HepG2 (cell line): ENCODE results near the gene LYZ. TPM values are rescaled to one million over a fixed set of nuclear protein-coding genes. Genes with fewer than 3 reads are reported as not detected.

Experiments used
- ARNTL ChIP-seq: sonication (generic); formaldehyde crosslinking; IDR thresholded peaks from 2 replicates; pipeline ENCODE4 v1.4.0; 2020; ENCODE audit warnings: mild to moderate bottlenecking, missing genetic modification reagents
- ETV6 ChIP-seq: sonication (generic); formaldehyde crosslinking; conservative IDR thresholded peaks from 2 replicates; pipeline ENCODE4 v1.4.0; 2020; ENCODE audit warnings: missing genetic modification reagents
- GABPA ChIP-seq, 2 experiments: IDR thresholded peaks; 2 replicates each; pipeline ENCODE4 v1.6.1; 2011 to 2016; ENCODE audit warnings: low read depth in 2 of 2, low read length in 1 of 2, missing biosample characterization in 1 of 2, missing genetic modification characterization in 1 of 2
- GATAD1 ChIP-seq: IDR thresholded peaks from 2 replicates; pipeline ENCODE4 v1.6.1; 2016; ENCODE audit warnings: missing genetic modification reagents, missing compliant biosample characterization
- HOXA5 ChIP-seq: sonication (generic); formaldehyde crosslinking; IDR thresholded peaks from 2 replicates; pipeline ENCODE4 v1.4.0; 2020; ENCODE audit warnings: missing genetic modification reagents
- IKZF4 ChIP-seq: sonication (generic); formaldehyde crosslinking; IDR thresholded peaks from 2 replicates; pipeline ENCODE4 v1.5.1; 2020; ENCODE audit warnings: borderline replicate concordance, mild to moderate bottlenecking, low read depth, missing genetic modification reagents; ENCODE audit errors: not compliant biosample characterization
- MEIS2 ChIP-seq: sonication (generic); formaldehyde crosslinking; IDR thresholded peaks from 2 replicates; pipeline ENCODE4 v1.9.0; 2021; ENCODE audit warnings: mild to moderate bottlenecking, missing genetic modification reagents
- MIXL1 ChIP-seq: IDR thresholded peaks from 2 replicates; pipeline ENCODE4 v1.6.1; 2016
- MTA3 ChIP-seq: sonication (generic); formaldehyde crosslinking; IDR thresholded peaks from 2 replicates; pipeline ENCODE4 v1.4.0; 2020; ENCODE audit warnings: missing genetic modification reagents
- POLR2AphosphoS5 ChIP-seq: IDR thresholded peaks from 2 replicates; pipeline ENCODE4 v1.6.1; 2012; ENCODE audit warnings: low read depth, low read length
- RARA ChIP-seq: IDR thresholded peaks from 2 replicates; pipeline ENCODE4 v1.6.1; 2016; ENCODE audit warnings: missing genetic modification reagents, missing compliant biosample characterization
- RXRA ChIP-seq: sonication (generic); formaldehyde crosslinking; IDR thresholded peaks from 2 replicates; pipeline ENCODE4 v1.5.1; 2020; ENCODE audit warnings: missing genetic modification reagents
- SIX4 ChIP-seq: sonication (generic); formaldehyde crosslinking; IDR thresholded peaks from 2 replicates; pipeline ENCODE4 v1.4.0; 2020; ENCODE audit warnings: missing genetic modification reagents
- TARDBP ChIP-seq: sonication (generic); formaldehyde crosslinking; IDR thresholded peaks from 2 replicates; pipeline ENCODE4 v1.8.0; 2022; ENCODE audit warnings: mild to moderate bottlenecking, missing genetic modification reagents
- ZBTB20 ChIP-seq: sonication (generic); formaldehyde crosslinking; IDR thresholded peaks from 2 replicates; pipeline ENCODE4 v1.8.1; 2023; ENCODE audit warnings: missing genetic modification reagents, low read depth, mild to moderate bottlenecking, borderline replicate concordance
- ZNF329 ChIP-seq: sonication (generic); formaldehyde crosslinking; IDR thresholded peaks from 2 replicates; pipeline ENCODE4 v1.9.0; 2021; ENCODE audit warnings: low read depth, mild to moderate bottlenecking, missing genetic modification reagents
- ZNF747 ChIP-seq: sonication (generic); formaldehyde crosslinking; IDR thresholded peaks from 2 replicates; pipeline ENCODE4 v1.8.1; 2023; ENCODE audit warnings: missing genetic modification reagents, mild to moderate bottlenecking, borderline replicate concordance
- polyA plus RNA-seq, 8 experiments: library from polyadenylated mRNA; depleted of rRNA in 3 of 8; stranded (reverse) in 7 of 8; unstranded in 1 of 8; fragments of >200 nt; fragmentation: Illumina TruSeq in 4 of 8; extraction: Trizol in 4 of 8; gene quantifications; 2 replicates each; pipeline versions ENCODE4 v1.2.1 to v1.2.3, GENCODE V29; 2011 to 2016; ENCODE audit warnings: low read depth in 4 of 8, missing spikeins in 1 of 8, mixed read lengths in 1 of 8; ENCODE audit not compliant: insufficient read depth in 1 of 8
- total RNA-seq, 5 experiments: library from RNA; depleted of rRNA; stranded (reverse); fragments of >200 nt; fragmentation: Illumina TruSeq; extraction: Trizol; gene quantifications; 2 replicates each; pipeline ENCODE4 v1.2.3, GENCODE V29; 2016; ENCODE audit warnings: low read depth in 1 of 5
- TF ChIP-seq, protein P1 (sequence below): sonication (generic); formaldehyde crosslinking; IDR thresholded peaks from 2 replicates; pipeline ENCODE4 v1.8.0; 2022; ENCODE audit warnings: missing genetic modification reagents, mild to moderate bottlenecking, borderline replicate concordance
- TF ChIP-seq, protein P2 (sequence below): IDR thresholded peaks from 2 replicates; pipeline ENCODE4 v1.6.1; 2012; ENCODE audit warnings: inconsistent platforms
- TF ChIP-seq, protein P3 (sequence below): sonication (generic); formaldehyde crosslinking; IDR thresholded peaks from 2 replicates; pipeline ENCODE4 v1.5.0; 2020; ENCODE audit warnings: missing genetic modification reagents
- TF ChIP-seq, protein P4 (sequence below): sonication (generic); formaldehyde crosslinking; IDR thresholded peaks from 2 replicates; pipeline ENCODE4 v1.4.0; 2020; ENCODE audit warnings: missing genetic modification reagents
- TF ChIP-seq, protein P5 (sequence below): sonication (generic); formaldehyde crosslinking; IDR thresholded peaks from 2 replicates; pipeline ENCODE4 v1.4.0; 2020; ENCODE audit warnings: low read depth, mild to moderate bottlenecking, missing genetic modification reagents

Gene LYZ
- total and polyA plus RNA-seq, 2 of the 13 experiments (the other 11 are each of a cell fraction or from before 2014, with no cell fraction given), result 1,788 to 2,054 TPM

DNA sequence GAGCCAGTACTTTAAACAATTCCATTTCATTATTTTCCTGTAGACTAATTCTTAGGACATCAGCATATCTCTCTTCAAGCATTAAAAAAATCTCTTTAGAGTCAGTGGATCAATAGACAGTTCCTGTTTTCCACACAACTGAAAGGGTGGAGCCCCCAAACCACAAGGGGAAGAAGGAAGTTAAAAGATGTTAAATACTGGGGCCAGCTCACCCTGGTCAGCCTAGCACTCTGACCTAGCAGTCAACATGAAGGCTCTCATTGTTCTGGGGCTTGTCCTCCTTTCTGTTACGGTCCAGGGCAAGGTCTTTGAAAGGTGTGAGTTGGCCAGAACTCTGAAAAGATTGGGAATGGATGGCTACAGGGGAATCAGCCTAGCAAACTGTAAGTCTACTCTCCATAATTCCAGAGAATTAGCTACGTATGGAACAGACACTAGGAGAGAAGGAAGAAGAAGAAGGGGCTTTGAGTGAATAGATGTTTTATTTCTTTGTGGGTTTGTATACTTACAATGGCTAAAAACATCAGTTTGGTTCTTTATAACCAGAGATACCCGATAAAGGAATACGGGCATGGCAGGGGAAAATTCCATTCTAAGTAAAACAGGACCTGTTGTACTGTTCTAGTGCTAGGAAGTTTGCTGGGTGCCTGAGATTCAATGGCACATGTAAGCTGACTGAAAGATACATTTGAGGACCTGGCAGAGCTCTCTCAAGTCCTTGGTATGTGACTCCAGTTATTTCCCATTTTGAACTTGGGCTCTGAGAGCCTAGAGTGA is at the start of gene LYZ (continued):
- TF ChIP-seq IKZF4 (CRISPR knock-in tag) (peak; percentile 39), HOXA5 (CRISPR knock-in tag) (peak; percentile 62; the same call in 1 of the 2 replicates), MTA3 (no peak), POLR2AphosphoS5 (peak; percentile 99), ZBTB20 (CRISPR knock-in tag) (peak; percentile 62; the same call in 1 of the 2 replicates), TARDBP (CRISPR knock-in tag) (peak; percentile 62; the same call in 1 of the 2 replicates), ZNF329 (CRISPR knock-in tag) (peak; percentile 41; the same call in 1 of the 2 replicates), ARNTL (CRISPR knock-in tag) (peak; percentile 70; the same call in 1 of the 2 replicates), MIXL1 (CRISPR knock-in tag) (peak; percentile 91), ETV6 (CRISPR knock-in tag) (peak; percentile 71; the same call in 1 of the 2 replicates), RARA (CRISPR knock-in tag) (peak; percentile 87), GABPA (IDR thresholded peaks at IDR 0.05; ENCODE audit: low read depth, low read length) (no peak), GABPA (CRISPR knock-in tag; IDR thresholded peaks at IDR 0.05; ENCODE audit: low read depth) (peak; percentile 67; the same call in 1 of the 2 replicates), MEIS2 (CRISPR knock-in tag) (peak; percentile 78; the same call in 1 of the 2 replicates), ZNF747 (CRISPR knock-in tag) (peak; percentile 66; the same call in 1 of the 2 replicates), SIX4 (CRISPR knock-in tag) (peak; percentile 79), GATAD1 (CRISPR knock-in tag) (peak; percentile 68), RXRA (CRISPR knock-in tag) (peak; percentile 65; the same call in 1 of the 2 replicates)
- TF ChIP-seq, protein P1, sequence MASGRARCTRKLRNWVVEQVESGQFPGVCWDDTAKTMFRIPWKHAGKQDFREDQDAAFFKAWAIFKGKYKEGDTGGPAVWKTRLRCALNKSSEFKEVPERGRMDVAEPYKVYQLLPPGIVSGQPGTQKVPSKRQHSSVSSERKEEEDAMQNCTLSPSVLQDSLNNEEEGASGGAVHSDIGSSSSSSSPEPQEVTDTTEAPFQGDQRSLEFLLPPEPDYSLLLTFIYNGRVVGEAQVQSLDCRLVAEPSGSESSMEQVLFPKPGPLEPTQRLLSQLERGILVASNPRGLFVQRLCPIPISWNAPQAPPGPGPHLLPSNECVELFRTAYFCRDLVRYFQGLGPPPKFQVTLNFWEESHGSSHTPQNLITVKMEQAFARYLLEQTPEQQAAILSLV (CRISPR knock-in tag), result 0 out of 2 replicates have a peak, but pooled peaks have one; percentile 53
- TF ChIP-seq, protein P2, sequence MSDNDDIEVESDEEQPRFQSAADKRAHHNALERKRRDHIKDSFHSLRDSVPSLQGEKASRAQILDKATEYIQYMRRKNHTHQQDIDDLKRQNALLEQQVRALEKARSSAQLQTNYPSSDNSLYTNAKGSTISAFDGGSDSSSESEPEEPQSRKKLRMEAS, result peak; percentile 48
- TF ChIP-seq, protein P3, sequence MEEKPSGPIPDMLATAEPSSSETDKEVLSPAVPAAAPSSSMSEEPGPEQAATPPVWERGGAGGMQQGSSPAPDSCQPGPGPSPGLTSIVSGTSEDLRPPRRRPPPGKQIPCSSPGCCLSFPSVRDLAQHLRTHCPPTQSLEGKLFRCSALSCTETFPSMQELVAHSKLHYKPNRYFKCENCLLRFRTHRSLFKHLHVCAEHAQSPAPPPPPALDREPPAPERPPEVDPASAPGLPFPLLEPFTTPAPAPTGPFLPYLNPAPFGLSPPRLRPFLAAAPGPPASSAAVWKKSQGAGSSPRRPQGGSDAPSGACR (CRISPR knock-in tag), result 0 out of 2 replicates have a peak, but pooled peaks have one; percentile 34
- TF ChIP-seq, protein P4, sequence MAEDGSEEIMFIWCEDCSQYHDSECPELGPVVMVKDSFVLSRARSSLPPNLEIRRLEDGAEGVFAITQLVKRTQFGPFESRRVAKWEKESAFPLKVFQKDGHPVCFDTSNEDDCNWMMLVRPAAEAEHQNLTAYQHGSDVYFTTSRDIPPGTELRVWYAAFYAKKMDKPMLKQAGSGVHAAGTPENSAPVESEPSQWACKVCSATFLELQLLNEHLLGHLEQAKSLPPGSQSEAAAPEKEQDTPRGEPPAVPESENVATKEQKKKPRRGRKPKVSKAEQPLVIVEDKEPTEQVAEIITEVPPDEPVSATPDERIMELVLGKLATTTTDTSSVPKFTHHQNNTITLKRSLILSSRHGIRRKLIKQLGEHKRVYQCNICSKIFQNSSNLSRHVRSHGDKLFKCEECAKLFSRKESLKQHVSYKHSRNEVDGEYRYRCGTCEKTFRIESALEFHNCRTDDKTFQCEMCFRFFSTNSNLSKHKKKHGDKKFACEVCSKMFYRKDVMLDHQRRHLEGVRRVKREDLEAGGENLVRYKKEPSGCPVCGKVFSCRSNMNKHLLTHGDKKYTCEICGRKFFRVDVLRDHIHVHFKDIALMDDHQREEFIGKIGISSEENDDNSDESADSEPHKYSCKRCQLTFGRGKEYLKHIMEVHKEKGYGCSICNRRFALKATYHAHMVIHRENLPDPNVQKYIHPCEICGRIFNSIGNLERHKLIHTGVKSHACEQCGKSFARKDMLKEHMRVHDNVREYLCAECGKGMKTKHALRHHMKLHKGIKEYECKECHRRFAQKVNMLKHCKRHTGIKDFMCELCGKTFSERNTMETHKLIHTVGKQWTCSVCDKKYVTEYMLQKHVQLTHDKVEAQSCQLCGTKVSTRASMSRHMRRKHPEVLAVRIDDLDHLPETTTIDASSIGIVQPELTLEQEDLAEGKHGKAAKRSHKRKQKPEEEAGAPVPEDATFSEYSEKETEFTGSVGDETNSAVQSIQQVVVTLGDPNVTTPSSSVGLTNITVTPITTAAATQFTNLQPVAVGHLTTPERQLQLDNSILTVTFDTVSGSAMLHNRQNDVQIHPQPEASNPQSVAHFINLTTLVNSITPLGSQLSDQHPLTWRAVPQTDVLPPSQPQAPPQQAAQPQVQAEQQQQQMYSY, result peak; percentile 78; the same call in 1 of the 2 replicates
- TF ChIP-seq, protein P5, sequence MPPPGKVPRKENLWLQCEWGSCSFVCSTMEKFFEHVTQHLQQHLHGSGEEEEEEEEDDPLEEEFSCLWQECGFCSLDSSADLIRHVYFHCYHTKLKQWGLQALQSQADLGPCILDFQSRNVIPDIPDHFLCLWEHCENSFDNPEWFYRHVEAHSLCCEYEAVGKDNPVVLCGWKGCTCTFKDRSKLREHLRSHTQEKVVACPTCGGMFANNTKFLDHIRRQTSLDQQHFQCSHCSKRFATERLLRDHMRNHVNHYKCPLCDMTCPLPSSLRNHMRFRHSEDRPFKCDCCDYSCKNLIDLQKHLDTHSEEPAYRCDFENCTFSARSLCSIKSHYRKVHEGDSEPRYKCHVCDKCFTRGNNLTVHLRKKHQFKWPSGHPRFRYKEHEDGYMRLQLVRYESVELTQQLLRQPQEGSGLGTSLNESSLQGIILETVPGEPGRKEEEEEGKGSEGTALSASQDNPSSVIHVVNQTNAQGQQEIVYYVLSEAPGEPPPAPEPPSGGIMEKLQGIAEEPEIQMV (CRISPR knock-in tag), result 0 out of 2 replicates have a peak, but pooled peaks have one; percentile 65
